ENCODE measurements around the gene HPD. TPM values are rescaled to one million over a fixed set of nuclear protein-coding genes. Genes with fewer than 3 reads are reported as not detected.

HPD gene
- total and polyA plus RNA-seq, 7 experiments from 2014 or later: not detected

- H3K27ac ChIP-seq (ENCODE audit: low read depth, low read length): no peak overlapping the region
- H3K36me3 ChIP-seq (ENCODE audit: control insufficient read depth in 2 of 3, insufficient read depth in 3 of 3, low read length in 3 of 3): peaks cover 12 to 94% (median 23%) of the 10 kb centered on the region in 3 experiments
- Mint-ChIP-seq H3K27ac (peak overlapping the region in 5 of 9 donors; percentile 28 to 65 (median 62)), H3K36me3 (peaks cover 8 to 40% (median 24%) of the 10 kb centered on the region in 5 donors), H3K4me1 (peaks cover 0 to 10% (median 6%) of the 10 kb centered on the region in 7 donors), H3K9me3 (peaks cover 0 to 5% (median 0%) of the 10 kb centered on the region in 11 donors), H3K4me3 (no peak overlapping the region), H3K27me3 (no peaks in the 10 kb centered on the region)
- ATAC-seq (no peak), DNase-seq (peak in 1 of 9 donors; percentile 4)
- POLR2A ChIA-PET: interaction anchor here (0.6 to 2.3 kb wide), 9 partner anchors 8 to 277 kb away, joined by 3 to 14 read pairs (median 4); partner anchors contain the start of gene RHOF
- no peaks in the 10 kb centered on the region for H3K27me3 ChIP-seq (ENCODE audit: control insufficient read depth in 2 of 2, insufficient read depth in 2 of 2, low read length in 2 of 2)
- no peaks in the 10 kb centered on the region for H3K9me3 ChIP-seq (ENCODE audit: control insufficient read depth in 2 of 3, low read length in 3 of 3)
- H3K4me3 ChIP-seq (ENCODE audit: low read length): no peak overlapping the region
- CTCF ChIA-PET: interaction anchor here (0.5 to 1.9 kb wide), 2 partner anchors 33 to 603 kb away, joined by 3 to 8 read pairs; partner anchors contain the start of gene RHOF
- no peaks in the 10 kb centered on the region for H3K4me1 ChIP-seq (ENCODE audit: control insufficient read depth in 2 of 2, insufficient read depth in 2 of 2, low read length in 2 of 2)
- intact Hi-C loops (cut with micrococcal nuclease): no loop called here
These were observed 31.1 kb downstream of the HPD start for GRCh38 chr12:121827351-121828099.

- ChIA-PET CTCF (interaction anchor here (1.3 to 1.9 kb wide), 3 partner anchors 10 to 32 kb away, joined by 3 to 8 read pairs (median 4); partner anchors contain the start of gene RHOF), POLR2A (interaction anchor here (1.3 to 3.3 kb wide), 7 partner anchors 11 to 33 kb away, joined by 5 to 14 read pairs (median 6); partner anchors contain the start of gene RHOF)
- Histone ChIP-seq H3K4me1 (ENCODE audit: control insufficient read depth in 2 of 2, insufficient read depth in 2 of 2, low read length in 2 of 2) (no peaks in the 10 kb centered on the region), H3K27ac (ENCODE audit: low read depth, low read length) (no peak overlapping the region), H3K9me3 (ENCODE audit: control insufficient read depth in 2 of 3, low read length in 3 of 3) (no peaks in the 10 kb centered on the region), H3K4me3 (ENCODE audit: low read length) (no peak overlapping the region), H3K36me3 (ENCODE audit: control insufficient read depth in 2 of 3, insufficient read depth in 3 of 3, low read length in 3 of 3) (peaks cover 12 to 95% (median 28%) of the 10 kb centered on the region in 3 experiments), H3K27me3 (ENCODE audit: control insufficient read depth in 2 of 2, insufficient read depth in 2 of 2, low read length in 2 of 2) (no peaks in the 10 kb centered on the region)
- DNase-seq: peak in 1 of 9 donors; percentile 4
- H3K4me1 Mint-ChIP-seq: peaks cover 0 to 8% (median 5%) of the 10 kb centered on the region in 7 donors
- H3K36me3 Mint-ChIP-seq: peaks cover 8 to 32% (median 18%) of the 10 kb centered on the region in 5 donors
- intact Hi-C loops (cut with micrococcal nuclease): no loop called here
- peak overlapping the region; percentile 31 to 81 (median 51) for H3K27ac Mint-ChIP-seq
- ATAC-seq: no peak
- peaks cover 0 to 5% (median 0%) of the 10 kb centered on the region in 11 donors for H3K9me3 Mint-ChIP-seq
- H3K4me3 Mint-ChIP-seq: peak overlapping the region in 2 of 10 donors; percentile 4 to 45
- no peaks in the 10 kb centered on the region for H3K27me3 Mint-ChIP-seq
These were observed 32.1 kb downstream of the HPD start for GRCh38 chr12:121826318-121827150.

GRCh38 chr12:121825041-121825523 lies 33.6 kb downstream of the HPD start:
- no peaks in the 10 kb centered on the region for H3K27me3 Mint-ChIP-seq

GRCh38 chr12:121823727-121824115 lies 34.9 kb downstream of the HPD start:
- intact Hi-C loops (cut with micrococcal nuclease): loop anchor here in 1 of 2 donors (2.0 kb wide), 1 partner anchor 15 kb away; no protein-coding TSS in a partner anchor

More at GRCh38 chr12:121825041-121825523, 33.6 kb downstream of the HPD start:
- no peaks in the 10 kb centered on the region for H3K27me3 ChIP-seq (ENCODE audit: control insufficient read depth in 2 of 2, insufficient read depth in 2 of 2, low read length in 2 of 2)
- no peak overlapping the region for H3K4me3 Mint-ChIP-seq
- H3K9me3 Mint-ChIP-seq: peaks cover 0 to 5% (median 0%) of the 10 kb centered on the region in 11 donors
- no peak overlapping the region for H3K4me3 ChIP-seq (ENCODE audit: low read length)
- DNase-seq (peak in 1 of 9 donors; percentile 13), ATAC-seq (no peak)
- peaks cover 8 to 34% (median 18%) of the 10 kb centered on the region in 5 donors for H3K36me3 Mint-ChIP-seq
- H3K4me1 Mint-ChIP-seq: peaks cover 0 to 8% (median 6%) of the 10 kb centered on the region in 7 donors
- peaks cover 17 to 95% (median 28%) of the 10 kb centered on the region in 3 experiments for H3K36me3 ChIP-seq (ENCODE audit: control insufficient read depth in 2 of 3, insufficient read depth in 3 of 3, low read length in 3 of 3)
- intact Hi-C loops (cut with micrococcal nuclease): loop anchor here in 1 of 2 donors (2.0 kb wide), 1 partner anchor 14 kb away; no protein-coding TSS in a partner anchor
- peak overlapping the region in 4 of 9 donors; percentile 5 to 67 (median 38) for H3K27ac Mint-ChIP-seq
- no peak overlapping the region for H3K27ac ChIP-seq (ENCODE audit: low read depth, low read length)
- ChIA-PET POLR2A (interaction anchor here (0.6 to 3.3 kb wide), 6 partner anchors 10 to 60 kb away, joined by 3 to 10 read pairs (median 4); partner anchors contain the start of gene RHOF), CTCF (interaction anchor here (1.3 to 1.6 kb wide), 3 partner anchors 8 to 31 kb away, joined by 3 to 6 read pairs (median 4); partner anchors contain the start of gene RHOF)
- no peaks in the 10 kb centered on the region for H3K4me1 ChIP-seq (ENCODE audit: control insufficient read depth in 2 of 2, insufficient read depth in 2 of 2, low read length in 2 of 2)
- no peaks in the 10 kb centered on the region for H3K9me3 ChIP-seq (ENCODE audit: control insufficient read depth in 2 of 3, low read length in 3 of 3)

GRCh38 chr12:121823101-121823726 lies 35.4 kb downstream of the HPD start:
- Histone ChIP-seq H3K4me1 (ENCODE audit: control insufficient read depth in 2 of 2, insufficient read depth in 2 of 2, low read length in 2 of 2) (no peaks in the 10 kb centered on the region), H3K9me3 (ENCODE audit: control insufficient read depth in 2 of 3, low read length in 3 of 3) (no peaks in the 10 kb centered on the region), H3K4me3 (ENCODE audit: low read length) (no peak overlapping the region), H3K27ac (ENCODE audit: low read depth, low read length) (no peak overlapping the region), H3K36me3 (ENCODE audit: control insufficient read depth in 2 of 3, insufficient read depth in 3 of 3, low read length in 3 of 3) (peaks cover 11 to 89% (median 23%) of the 10 kb centered on the region in 3 experiments), H3K27me3 (ENCODE audit: control insufficient read depth in 2 of 2, insufficient read depth in 2 of 2, low read length in 2 of 2) (no peaks in the 10 kb centered on the region)
- H3K4me3 Mint-ChIP-seq: peak overlapping the region in 1 of 10 donors; percentile 23
- peaks cover 5 to 20% (median 6%) of the 10 kb centered on the region in 5 donors for H3K36me3 Mint-ChIP-seq
- H3K27me3 Mint-ChIP-seq: no peaks in the 10 kb centered on the region
- POLR2A ChIA-PET: interaction anchor here (0.7 to 3.3 kb wide), 2 partner anchors 10 to 29 kb away, joined by 3 to 10 read pairs; no protein-coding TSS in a partner anchor
- DNase-seq (peak in 1 of 9 donors; percentile 10), ATAC-seq (no peak)
- peaks cover 0 to 9% (median 1%) of the 10 kb centered on the region in 7 donors for H3K4me1 Mint-ChIP-seq
- intact Hi-C loops (cut with micrococcal nuclease): no loop called here
- CTCF ChIA-PET: no interaction called here
- H3K27ac Mint-ChIP-seq: peak overlapping the region in 1 of 9 donors; percentile 58
- H3K9me3 Mint-ChIP-seq: peaks cover 0 to 4% (median 0%) of the 10 kb centered on the region in 11 donors

More at GRCh38 chr12:121823727-121824115, 34.9 kb downstream of the HPD start:
- peak in 1 of 9 donors; percentile 9 for DNase-seq
- Mint-ChIP-seq H3K4me3 (peak overlapping the region in 1 of 10 donors; percentile 23), H3K27ac (peak overlapping the region in 2 of 9 donors; percentile 38 to 58), H3K9me3 (peaks cover 0 to 5% (median 0%) of the 10 kb centered on the region in 11 donors), H3K27me3 (no peaks in the 10 kb centered on the region), H3K36me3 (peaks cover 10 to 25% (median 11%) of the 10 kb centered on the region in 5 donors), H3K4me1 (peaks cover 0 to 9% (median 4%) of the 10 kb centered on the region in 7 donors)
- ChIA-PET POLR2A (interaction anchor here (3.3 kb wide), 1 partner anchor 11 kb away, joined by 10 read pairs; no protein-coding TSS in a partner anchor), CTCF (no interaction called here)
- no peaks in the 10 kb centered on the region for H3K9me3 ChIP-seq (ENCODE audit: control insufficient read depth in 2 of 3, low read length in 3 of 3)
- ATAC-seq: no peak
- H3K36me3 ChIP-seq (ENCODE audit: control insufficient read depth in 2 of 3, insufficient read depth in 3 of 3, low read length in 3 of 3): peaks cover 16 to 93% (median 28%) of the 10 kb centered on the region in 3 experiments
- no peak overlapping the region for H3K4me3 ChIP-seq (ENCODE audit: low read length)
- H3K4me1 ChIP-seq (ENCODE audit: control insufficient read depth in 2 of 2, insufficient read depth in 2 of 2, low read length in 2 of 2): no peaks in the 10 kb centered on the region
- no peaks in the 10 kb centered on the region for H3K27me3 ChIP-seq (ENCODE audit: control insufficient read depth in 2 of 2, insufficient read depth in 2 of 2, low read length in 2 of 2)
- no peak overlapping the region for H3K27ac ChIP-seq (ENCODE audit: low read depth, low read length)

Data from naive thymus-derived CD4-positive, alpha-beta T cell (primary cell).